ENCODE data around the gene OSM.

DNA sequence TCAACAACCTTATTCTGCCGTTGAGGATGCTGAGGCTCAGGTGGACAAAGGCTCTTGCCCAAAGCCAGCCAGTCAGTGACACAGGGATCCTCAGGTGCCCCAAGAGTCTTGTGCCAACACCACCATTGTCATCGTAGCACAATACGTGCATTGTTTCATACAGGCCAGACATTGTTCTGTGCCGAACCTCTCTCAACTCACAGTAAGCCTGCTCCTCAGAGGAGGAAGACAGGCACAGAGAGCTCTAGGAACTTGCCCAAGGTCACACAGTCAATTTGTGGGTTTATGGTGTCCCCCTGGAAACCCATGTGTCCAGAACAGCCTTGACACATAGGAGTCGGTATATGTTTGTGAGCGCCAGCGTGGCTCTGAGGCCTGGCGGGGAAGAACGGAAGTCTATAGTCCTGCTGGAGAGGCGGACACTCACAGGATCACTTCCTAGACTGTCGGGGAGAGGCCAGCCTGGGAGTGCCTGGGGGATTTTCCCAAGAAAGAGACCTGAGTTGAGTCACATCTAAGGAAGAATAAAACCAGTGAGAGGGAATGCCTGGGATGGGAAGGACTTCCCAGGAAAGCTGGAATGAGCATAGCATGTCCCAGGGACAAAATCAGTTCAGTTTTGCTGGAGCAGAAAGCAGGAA lies 40.3 kb downstream of the OSM start:
- TF ChIP-seq, protein P1, sequence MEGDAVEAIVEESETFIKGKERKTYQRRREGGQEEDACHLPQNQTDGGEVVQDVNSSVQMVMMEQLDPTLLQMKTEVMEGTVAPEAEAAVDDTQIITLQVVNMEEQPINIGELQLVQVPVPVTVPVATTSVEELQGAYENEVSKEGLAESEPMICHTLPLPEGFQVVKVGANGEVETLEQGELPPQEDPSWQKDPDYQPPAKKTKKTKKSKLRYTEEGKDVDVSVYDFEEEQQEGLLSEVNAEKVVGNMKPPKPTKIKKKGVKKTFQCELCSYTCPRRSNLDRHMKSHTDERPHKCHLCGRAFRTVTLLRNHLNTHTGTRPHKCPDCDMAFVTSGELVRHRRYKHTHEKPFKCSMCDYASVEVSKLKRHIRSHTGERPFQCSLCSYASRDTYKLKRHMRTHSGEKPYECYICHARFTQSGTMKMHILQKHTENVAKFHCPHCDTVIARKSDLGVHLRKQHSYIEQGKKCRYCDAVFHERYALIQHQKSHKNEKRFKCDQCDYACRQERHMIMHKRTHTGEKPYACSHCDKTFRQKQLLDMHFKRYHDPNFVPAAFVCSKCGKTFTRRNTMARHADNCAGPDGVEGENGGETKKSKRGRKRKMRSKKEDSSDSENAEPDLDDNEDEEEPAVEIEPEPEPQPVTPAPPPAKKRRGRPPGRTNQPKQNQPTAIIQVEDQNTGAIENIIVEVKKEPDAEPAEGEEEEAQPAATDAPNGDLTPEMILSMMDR (IDR thresholded peaks at IDR 0.05): no peak
- no peak for TF ChIP-seq POLR2AphosphoS5 (IDR thresholded peaks at IDR 0.05)

Data from gastroesophageal sphincter (tissue), 3 donors.